NB4 (cell line): Measurements from ENCODE around the gene EIF2A.

Experiments
- CTCF ChIP-seq: IDR thresholded peaks from one replicate; pipeline ENCODE4 v1.5.1; 2012; ENCODE audit warnings: low read depth, low read length
- MAX ChIP-seq: IDR thresholded peaks from 2 replicates; pipeline ENCODE4 v1.6.1; 2011; ENCODE audit warnings: low read depth, low read length
- MYC ChIP-seq: IDR thresholded peaks from 2 replicates; pipeline ENCODE4 v1.6.1; 2011; ENCODE audit warnings: low read depth, low read length
- POLR2A ChIP-seq: IDR thresholded peaks from 2 replicates; pipeline ENCODE4 v1.6.1; 2011; ENCODE audit warnings: mild to moderate bottlenecking; ENCODE audit not compliant: insufficient read length; ENCODE audit errors: extremely low read depth

DNA sequence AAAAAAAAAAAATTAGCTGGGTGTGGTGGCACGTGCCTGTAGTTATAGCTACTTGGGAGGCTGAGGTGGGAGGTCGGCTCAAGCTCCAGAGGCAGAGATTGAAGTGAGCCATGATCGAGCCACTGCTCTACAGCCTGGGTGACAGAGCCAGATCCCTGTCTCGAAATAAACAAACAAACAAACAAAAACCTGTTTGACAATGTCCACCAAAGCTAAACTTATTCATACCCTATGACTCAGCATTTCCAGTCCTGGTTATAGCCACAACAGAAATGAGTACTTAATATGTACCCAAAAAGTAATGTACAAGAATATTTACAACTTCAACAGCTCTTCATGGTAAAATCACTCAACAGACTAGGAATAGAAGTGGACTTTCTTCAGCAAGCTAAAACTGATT, 31.4 kb upstream of the EIF2A start:
- TF ChIP-seq POLR2A (no peak), CTCF (no peak), MAX (no peak), MYC (no peak)
